Stimulated activated effector memory CD8-positive, alpha-beta T cell treated with anti-CD3 and anti-CD28 coated beads, Interleukin-12 subunit alpha, Interleukin-12 subunit beta, amount 100 ng/mL, for 72 hours (primary cell): Measurements from ENCODE around the gene EEF1AKMT1.

ENCODE experiments used
- ATAC-seq: fragments of 150-1000 bp; cut with Tn5 transposase; 2 replicates; pipeline ENCODE4 v1.10.0; 2021
- DNase-seq, 2 donors: peaks; one replicate each; pipeline ENCODE4 v3.0.0; 2021 to 2022; ENCODE audit warnings: low spot score in 2 of 2
- H3K27ac Mint-ChIP-seq: one replicate; pipeline ENCODE4 v1.8.0; 2022; ENCODE audit warnings: mild to moderate bottlenecking, mixed read lengths
- H3K36me3 Mint-ChIP-seq: one replicate; pipeline ENCODE4 v1.8.0; 2022; ENCODE audit warnings: mild to moderate bottlenecking, mixed read lengths
- H3K4me1 Mint-ChIP-seq: one replicate; pipeline ENCODE4 v1.8.0; 2022; ENCODE audit warnings: mixed read lengths
- H3K4me3 Mint-ChIP-seq: one replicate; pipeline ENCODE4 v1.8.0; 2022; ENCODE audit warnings: mild to moderate bottlenecking, mixed read lengths
- H3K9me3 Mint-ChIP-seq: one replicate; pipeline ENCODE4 v1.8.0; 2022; ENCODE audit warnings: mixed read lengths

Gene EEF1AKMT1

DNA sequence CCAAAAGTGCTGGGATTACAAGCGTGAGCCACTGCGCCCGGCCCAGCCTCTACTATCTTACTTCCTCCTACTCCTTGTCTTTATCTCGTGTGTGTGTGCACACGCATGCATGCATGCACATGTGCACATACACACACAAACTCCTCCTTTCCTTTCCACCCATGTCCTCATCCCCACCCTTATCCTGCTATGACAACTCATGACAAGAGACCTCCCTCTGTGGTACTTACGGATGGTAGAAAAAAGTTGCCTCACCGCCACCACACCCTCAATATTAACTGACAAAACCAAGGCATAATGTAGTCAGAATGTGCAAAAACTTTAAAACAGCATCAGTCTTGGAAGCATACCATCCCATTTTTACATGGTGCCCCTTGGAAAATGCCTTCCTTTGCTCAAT is 15.9 kb upstream of the EEF1AKMT1 start:
- no peak for DNase-seq
- Mint-ChIP-seq H3K27ac (no peak overlapping the region), H3K36me3 (peaks cover 88% of the 10 kb centered on the region), H3K9me3 (no peaks in the 10 kb centered on the region), H3K4me1 (peaks cover 4% of the 10 kb centered on the region), H3K4me3 (no peak overlapping the region)
- no peak for ATAC-seq

DNA sequence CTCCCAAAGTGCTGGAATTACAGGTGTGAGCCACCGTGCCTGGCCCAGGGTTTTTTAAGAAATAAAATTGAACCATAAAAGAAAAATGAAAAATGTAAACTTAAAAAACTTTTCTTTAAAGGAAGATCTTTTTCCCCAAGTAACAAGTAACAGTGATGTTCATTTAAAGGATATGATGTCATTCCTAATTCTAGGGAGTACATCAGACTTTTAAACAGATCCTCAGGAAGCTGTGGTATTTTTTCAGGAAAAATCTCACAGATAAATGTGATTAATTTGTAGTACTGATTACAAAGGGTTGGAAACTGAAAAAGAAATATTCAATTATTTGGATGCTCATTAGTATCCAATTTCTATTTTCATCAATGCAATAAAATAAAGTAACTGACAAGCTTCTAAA is 14.6 kb upstream of the EEF1AKMT1 start:
- H3K4me1 Mint-ChIP-seq: peaks cover 4% of the 10 kb centered on the region
- H3K9me3 Mint-ChIP-seq: no peaks in the 10 kb centered on the region
- no peak overlapping the region for H3K27ac Mint-ChIP-seq
- ATAC-seq: no peak
- no peak overlapping the region for H3K4me3 Mint-ChIP-seq
- no peak for DNase-seq
- H3K36me3 Mint-ChIP-seq: peaks cover 88% of the 10 kb centered on the region

GRCh38 chr13:20787180-20787579 is 13.4 kb upstream of the EEF1AKMT1 start:
- Mint-ChIP-seq H3K4me3 (no peak overlapping the region), H3K9me3 (no peaks in the 10 kb centered on the region), H3K36me3 (peaks cover 88% of the 10 kb centered on the region), H3K27ac (peak overlapping the region; percentile 26), H3K4me1 (peaks cover 4% of the 10 kb centered on the region)
- ATAC-seq: no peak
- no peak for DNase-seq

GRCh38 chr13:20782116-20782708 is 8.5 kb upstream of the EEF1AKMT1 start:
- ATAC-seq (no peak), DNase-seq (no peak)
- no peaks in the 10 kb centered on the region for H3K9me3 Mint-ChIP-seq
- H3K27ac Mint-ChIP-seq: no peak overlapping the region
- peaks cover 66% of the 10 kb centered on the region for H3K36me3 Mint-ChIP-seq
- no peak overlapping the region for H3K4me3 Mint-ChIP-seq
- H3K4me1 Mint-ChIP-seq: no peaks in the 10 kb centered on the region

GRCh38 chr13:20780317-20780716 is 6.6 kb upstream of the EEF1AKMT1 start:
- ATAC-seq (no peak), DNase-seq (no peak)
- Mint-ChIP-seq H3K4me1 (no peaks in the 10 kb centered on the region), H3K4me3 (no peak overlapping the region), H3K36me3 (peaks cover 56% of the 10 kb centered on the region), H3K9me3 (no peaks in the 10 kb centered on the region), H3K27ac (peak overlapping the region; percentile 7)

- Mint-ChIP-seq H3K9me3 (no peaks in the 10 kb centered on the region), H3K4me1 (peaks cover 6% of the 10 kb centered on the region), H3K27ac (no peak overlapping the region), H3K36me3 (peaks cover 47% of the 10 kb centered on the region), H3K4me3 (no peak overlapping the region)
- DNase-seq (no peak), ATAC-seq (no peak)
Measured at GRCh38 chr13:20779405-20779804, 5.6 kb upstream of the EEF1AKMT1 start.

DNA sequence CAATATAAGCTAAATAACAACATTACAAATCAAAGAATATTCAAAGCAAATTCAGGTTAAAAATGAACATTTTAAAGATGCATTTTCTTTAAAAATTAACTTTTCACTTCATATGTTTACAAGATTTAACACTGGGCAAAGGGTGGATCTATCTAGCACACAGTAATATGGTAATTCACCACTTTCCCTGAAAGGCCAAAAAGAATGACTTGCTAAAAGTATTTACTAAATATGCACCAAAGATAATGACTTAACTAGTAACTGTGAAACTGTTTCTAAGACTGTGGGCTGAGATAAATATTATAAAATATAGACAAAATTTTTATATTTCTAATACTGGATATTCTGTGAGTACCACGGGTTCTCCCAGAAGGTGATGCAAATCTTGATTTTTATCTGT is 4.5 kb upstream of the EEF1AKMT1 start:
- Mint-ChIP-seq H3K9me3 (no peaks in the 10 kb centered on the region), H3K4me3 (no peak overlapping the region), H3K36me3 (peaks cover 47% of the 10 kb centered on the region), H3K27ac (no peak overlapping the region), H3K4me1 (peaks cover 17% of the 10 kb centered on the region)
- DNase-seq (no peak), ATAC-seq (no peak)

DNA sequence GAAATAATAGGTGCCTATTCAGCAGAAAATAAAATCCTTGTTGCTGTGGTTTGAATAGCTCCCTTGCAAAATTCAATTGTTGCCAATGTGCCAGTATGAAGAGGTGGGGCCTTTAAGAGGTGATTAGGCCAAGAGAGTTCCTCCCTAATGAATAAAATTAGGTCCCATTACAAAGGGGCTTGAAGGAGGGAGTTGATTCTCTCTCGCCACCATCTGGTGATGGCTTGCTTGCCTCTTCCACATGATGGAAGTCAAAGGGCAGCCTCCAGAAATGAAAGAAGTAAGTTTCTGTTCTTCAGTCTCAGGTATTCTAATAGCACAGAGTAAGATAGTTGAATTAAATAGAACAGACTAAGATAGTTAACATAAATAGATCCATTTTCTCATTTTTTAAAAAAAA is 3.0 kb upstream of the EEF1AKMT1 start:
- H3K27ac Mint-ChIP-seq: no peak overlapping the region
- H3K9me3 Mint-ChIP-seq: no peaks in the 10 kb centered on the region
- no peak for DNase-seq

DNA sequence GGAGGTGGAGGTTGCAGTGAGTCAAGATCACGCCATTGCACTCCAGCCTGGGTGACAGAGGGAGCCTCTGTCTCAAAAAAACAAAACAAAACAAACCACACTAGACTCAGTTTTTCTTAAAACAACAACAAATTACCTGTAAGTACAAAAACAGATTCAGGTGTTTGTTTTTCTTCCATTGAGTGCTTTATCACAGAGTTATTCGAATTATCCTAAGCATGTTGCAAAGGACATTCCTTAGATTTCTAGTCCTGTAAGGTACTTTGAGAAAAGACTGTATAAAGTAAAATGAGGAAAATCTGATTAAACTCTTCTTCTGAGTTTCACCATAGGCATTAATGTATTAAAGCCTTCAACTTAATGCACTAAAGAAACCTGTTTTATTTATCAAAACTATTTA is 2.2 kb upstream of the EEF1AKMT1 start:
- H3K4me3 Mint-ChIP-seq: no peak overlapping the region
- no peak overlapping the region for H3K27ac Mint-ChIP-seq
- H3K36me3 Mint-ChIP-seq: peaks cover 49% of the 10 kb centered on the region
- no peak for DNase-seq
- H3K4me1 Mint-ChIP-seq: peaks cover 28% of the 10 kb centered on the region
- no peaks in the 10 kb centered on the region for H3K9me3 Mint-ChIP-seq
- ATAC-seq: no peak

More for the DNA sequence above, 3.0 kb upstream of the EEF1AKMT1 start:
- no peak overlapping the region for H3K4me3 Mint-ChIP-seq
- peaks cover 28% of the 10 kb centered on the region for H3K4me1 Mint-ChIP-seq
- ATAC-seq: no peak
- peaks cover 45% of the 10 kb centered on the region for H3K36me3 Mint-ChIP-seq

DNA sequence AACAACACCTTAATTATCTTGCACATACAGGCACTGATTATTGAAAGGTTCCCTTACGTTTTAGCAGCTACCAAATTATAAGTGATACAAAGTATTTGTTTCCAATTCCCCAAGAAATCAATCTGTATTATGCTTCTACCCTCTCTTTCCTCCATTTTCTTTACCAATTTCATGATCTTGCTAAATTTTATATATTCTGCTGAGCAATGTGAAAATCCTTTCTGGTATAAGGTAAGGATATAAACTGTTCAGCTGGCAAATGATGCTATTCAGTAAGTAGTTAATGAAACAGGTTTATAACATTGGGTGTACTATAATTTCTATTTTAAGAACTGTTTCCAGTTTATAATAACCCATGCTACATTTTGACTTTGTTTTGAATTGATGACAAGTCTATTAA is 985 bp upstream of the EEF1AKMT1 start:
- Mint-ChIP-seq H3K4me3 (peak overlapping the region; percentile 96), H3K27ac (peak overlapping the region; percentile 99), H3K4me1 (peaks cover 32% of the 10 kb centered on the region), H3K36me3 (peaks cover 51% of the 10 kb centered on the region), H3K9me3 (peaks cover 3% of the 10 kb centered on the region)
- no peak for DNase-seq
- ATAC-seq: no peak

- ATAC-seq (no peak), DNase-seq (no peak)
- Mint-ChIP-seq H3K27ac (peak overlapping the region; percentile 99), H3K9me3 (peaks cover 12% of the 10 kb centered on the region), H3K36me3 (peaks cover 48% of the 10 kb centered on the region), H3K4me3 (peak overlapping the region; percentile 96), H3K4me1 (peaks cover 35% of the 10 kb centered on the region)
Measured at GRCh38 chr13:20772401-20773131, 1.2 kb downstream of the EEF1AKMT1 start.

GRCh38 chr13:20769834-20770233 is 3.9 kb downstream of the EEF1AKMT1 start:
- Mint-ChIP-seq H3K4me3 (no peak overlapping the region), H3K27ac (no peak overlapping the region)

GRCh38 chr13:20769091-20769490 is 4.7 kb downstream of the EEF1AKMT1 start:
- H3K27ac Mint-ChIP-seq: no peak overlapping the region
- H3K4me3 Mint-ChIP-seq: no peak overlapping the region
- DNase-seq (no peak), ATAC-seq (no peak)
- H3K4me1 Mint-ChIP-seq: peaks cover 26% of the 10 kb centered on the region
- peaks cover 15% of the 10 kb centered on the region for H3K9me3 Mint-ChIP-seq
- H3K36me3 Mint-ChIP-seq: peaks cover 44% of the 10 kb centered on the region

More at GRCh38 chr13:20769834-20770233, 3.9 kb downstream of the EEF1AKMT1 start:
- Mint-ChIP-seq H3K9me3 (peaks cover 15% of the 10 kb centered on the region), H3K4me1 (peaks cover 34% of the 10 kb centered on the region), H3K36me3 (peaks cover 48% of the 10 kb centered on the region)
- ATAC-seq (no peak), DNase-seq (no peak)

- Mint-ChIP-seq H3K36me3 (peaks cover 28% of the 10 kb centered on the region), H3K9me3 (peaks cover 15% of the 10 kb centered on the region), H3K4me3 (no peak overlapping the region), H3K27ac (no peak overlapping the region), H3K4me1 (peaks cover 10% of the 10 kb centered on the region)
- no peak for DNase-seq
- ATAC-seq: no peak
Measured at GRCh38 chr13:20767309-20767943, 6.3 kb downstream of the EEF1AKMT1 start.

DNA sequence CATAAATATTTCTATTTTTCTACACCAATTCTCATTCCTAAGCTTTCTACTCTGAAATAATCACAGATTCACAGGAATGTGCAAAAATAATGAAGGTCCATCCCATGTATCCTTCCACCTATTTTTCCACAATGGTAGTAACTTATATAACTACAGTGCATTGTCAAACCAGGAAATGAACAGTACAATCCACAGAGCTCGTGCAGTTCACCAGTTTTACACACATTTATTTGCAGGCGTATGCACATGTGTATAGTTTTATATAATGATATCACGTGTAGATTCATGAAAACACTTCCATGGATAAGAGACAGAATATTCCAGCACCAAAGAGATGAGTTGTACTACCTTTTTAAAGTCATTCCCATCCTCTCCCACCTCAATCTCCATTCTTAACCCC is 12.9 kb downstream of the EEF1AKMT1 start:
- no peak overlapping the region for H3K27ac Mint-ChIP-seq
- no peaks in the 10 kb centered on the region for H3K4me1 Mint-ChIP-seq
- peaks cover 7% of the 10 kb centered on the region for H3K9me3 Mint-ChIP-seq
- H3K4me3 Mint-ChIP-seq: no peak overlapping the region
- DNase-seq: no peak
- H3K36me3 Mint-ChIP-seq: peaks cover 5% of the 10 kb centered on the region
- ATAC-seq: no peak

DNA sequence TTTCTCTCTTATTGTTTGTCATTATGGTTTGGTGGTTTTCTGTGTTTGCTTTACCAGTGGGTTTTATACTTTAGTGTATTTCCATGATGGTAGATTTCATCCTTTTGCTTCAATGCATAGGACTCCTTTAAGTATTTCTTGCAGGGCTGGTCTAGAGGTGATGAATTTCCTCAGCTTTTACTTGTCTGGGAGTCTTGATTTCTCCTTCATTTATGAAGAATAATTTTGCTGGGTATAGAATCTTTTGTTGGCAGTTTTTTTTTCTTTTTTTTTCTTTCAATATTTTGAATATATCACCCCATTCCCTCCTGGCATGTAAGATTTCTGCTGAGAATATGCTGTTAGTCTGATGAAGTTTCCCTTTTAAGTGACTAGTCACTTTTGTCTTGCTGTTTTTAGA is 19.8 kb downstream of the EEF1AKMT1 start:
- Mint-ChIP-seq H3K4me3 (no peak overlapping the region), H3K27ac (no peak overlapping the region), H3K9me3 (peaks cover 34% of the 10 kb centered on the region), H3K4me1 (no peaks in the 10 kb centered on the region), H3K36me3 (peaks cover 5% of the 10 kb centered on the region)
- DNase-seq (no peak), ATAC-seq (no peak)
